HG03280 (cell line): ENCODE results near the gene CDC42EP5.

Source experiments
- ATAC-seq: cut with Tn5 transposase; IDR thresholded peaks from one replicate; pipeline ENCODE4 v1.9.1; 2021; ENCODE audit warnings: mild to moderate bottlenecking, moderate library complexity; ENCODE audit not compliant: unreplicated experiment

The CDC42EP5 gene

GRCh38 chr19:54429545-54430227, 43.4 kb downstream of the CDC42EP5 start:
- ATAC-seq = no peak

- ATAC-seq = no peak
These were observed 44.0 kb downstream of the CDC42EP5 start for GRCh38 chr19:54429176-54429495.

GRCh38 chr19:54428323-54429175, 44.5 kb downstream of the CDC42EP5 start:
- no peak for ATAC-seq

- no peak for ATAC-seq
These were observed 45.5 kb downstream of the CDC42EP5 start for GRCh38 chr19:54427586-54427985.

- no peak for ATAC-seq
These were observed 46.7 kb downstream of the CDC42EP5 start for GRCh38 chr19:54426291-54426931.

GRCh38 chr19:54425382-54425723, 47.7 kb downstream of the CDC42EP5 start:
- ATAC-seq = no peak

- ATAC-seq = no peak
These were observed 48.3 kb downstream of the CDC42EP5 start for GRCh38 chr19:54424660-54425381.

- ATAC-seq = no peak
These were observed 48.9 kb downstream of the CDC42EP5 start for GRCh38 chr19:54424201-54424600.

- ATAC-seq = no peak
These were observed 51.0 kb downstream of the CDC42EP5 start for GRCh38 chr19:54422136-54422535.

- no peak for ATAC-seq
These were observed 51.6 kb downstream of the CDC42EP5 start for GRCh38 chr19:54421521-54421920.

- no peak for ATAC-seq
These were observed 52.0 kb downstream of the CDC42EP5 start for GRCh38 chr19:54421169-54421516.

GRCh38 chr19:54420383-54421168, 52.5 kb downstream of the CDC42EP5 start:
- ATAC-seq = no peak

GRCh38 chr19:54420068-54420382, 53.1 kb downstream of the CDC42EP5 start:
- no peak for ATAC-seq

GRCh38 chr19:54418930-54419800, 53.9 kb downstream of the CDC42EP5 start:
- ATAC-seq = no peak

- no peak for ATAC-seq
These were observed 54.8 kb downstream of the CDC42EP5 start for GRCh38 chr19:54418030-54418929.

- ATAC-seq = no peak
These were observed 56.2 kb downstream of the CDC42EP5 start for GRCh38 chr19:54416695-54417491.

GRCh38 chr19:54415901-54416673, 57.0 kb downstream of the CDC42EP5 start:
- no peak for ATAC-seq
